Activated T-helper 17 cell treated with anti-CD3 and anti-CD28 coated beads, Interleukin-2, amount 50 U/mL, for 72 hours (primary cell): ENCODE measurements around the gene PSMA8. TPM values are rescaled to one million over a fixed set of nuclear protein-coding genes. Genes with fewer than 3 reads are reported as not detected.
A peak's percentile ranks its signal among the peaks of the same experiment; 100 is the strongest.
"Not testable (repeated sequence)": the region's sequence is repeated elsewhere in the genome, so short reads cannot be mapped to it uniquely, and the experiment has no call there.

Experiments used
- ATAC-seq: fragments of 150-1000 bp; cut with Tn5 transposase; replicated peaks from 2 replicates; pipeline ENCODE4 v1.10.0; 2021; ENCODE audit warnings: mild to moderate bottlenecking, moderate library complexity
- H3K27ac Mint-ChIP-seq: one replicate; pipeline ENCODE4 v1.8.0; 2022; ENCODE audit warnings: mixed read lengths
- H3K27me3 Mint-ChIP-seq: one replicate; pipeline ENCODE4 v1.8.0; 2022; ENCODE audit warnings: mixed read lengths
- H3K36me3 Mint-ChIP-seq: one replicate; pipeline ENCODE4 v1.8.0; 2022; ENCODE audit warnings: low read depth, mild to moderate bottlenecking, mixed read lengths
- H3K4me1 Mint-ChIP-seq: one replicate; pipeline ENCODE4 v1.8.0; 2022; ENCODE audit warnings: mixed read lengths
- H3K4me3 Mint-ChIP-seq: one replicate; pipeline ENCODE4 v1.8.0; 2022; ENCODE audit warnings: mild to moderate bottlenecking, mixed read lengths
- H3K9me3 Mint-ChIP-seq: one replicate; pipeline ENCODE4 v1.8.0; 2022; ENCODE audit warnings: mixed read lengths
- total RNA-seq, 2 donors: library from RNA; stranded (reverse); gene quantifications; one replicate each; pipeline ENCODE4 v1.2.3, GENCODE V29; 2022

PSMA8 gene
- total RNA-seq, 2 donors from 2014 or later: 0.58 TPM; not detected in 1

DNA sequence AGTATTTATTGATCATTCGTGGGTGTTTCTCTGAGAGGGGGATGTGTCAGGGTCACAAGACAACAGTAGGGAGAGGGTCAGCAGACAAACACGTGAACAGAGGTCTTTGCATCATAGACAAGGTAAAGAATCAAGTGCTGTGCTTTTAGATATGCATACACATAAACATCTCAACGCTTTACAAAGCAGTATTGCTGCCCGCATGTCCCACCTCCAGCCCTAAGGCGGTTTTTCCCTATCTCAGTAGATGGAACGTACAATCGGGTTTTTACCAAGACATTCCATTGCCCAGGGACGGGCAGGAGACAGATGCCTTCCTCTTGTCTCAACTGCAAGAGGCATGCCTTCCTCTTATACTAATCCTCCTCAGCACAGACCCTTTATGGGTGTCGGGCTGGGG is 68.3 kb downstream of the PSMA8 start:
- ATAC-seq, H3K9me3 Mint-ChIP-seq, H3K27me3 Mint-ChIP-seq, H3K4me3 Mint-ChIP-seq, H3K4me1 Mint-ChIP-seq, H3K27ac Mint-ChIP-seq, H3K36me3 Mint-ChIP-seq: not testable (repeated sequence)

DNA sequence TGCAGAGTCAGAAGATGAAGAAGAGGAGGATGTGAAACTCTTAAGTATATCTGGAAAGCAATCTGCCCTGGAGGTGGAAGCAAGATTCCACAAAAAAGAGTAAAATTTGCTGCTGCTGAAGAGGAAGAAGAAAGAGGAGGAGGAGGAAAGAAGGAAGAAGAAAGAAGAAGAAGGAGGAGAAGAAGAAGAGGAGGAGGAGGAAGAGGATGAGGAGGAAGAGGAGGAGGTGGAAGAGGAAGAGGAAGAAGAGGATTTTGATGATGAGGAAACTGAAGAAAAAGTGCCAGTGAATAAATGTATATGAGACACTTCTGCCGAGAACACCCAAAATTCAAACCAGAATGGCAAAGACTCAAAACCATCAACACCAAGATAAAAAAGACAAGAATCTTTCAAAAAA is 71.6 kb downstream of the PSMA8 start:
- H3K27me3 Mint-ChIP-seq: no peaks in the 10 kb centered on the region
- H3K9me3 Mint-ChIP-seq: no peaks in the 10 kb centered on the region
- no peak overlapping the region for H3K27ac Mint-ChIP-seq
- no peak for ATAC-seq
- H3K36me3 Mint-ChIP-seq: no peaks in the 10 kb centered on the region
- no peak overlapping the region for H3K4me3 Mint-ChIP-seq
- no peaks in the 10 kb centered on the region for H3K4me1 Mint-ChIP-seq

DNA sequence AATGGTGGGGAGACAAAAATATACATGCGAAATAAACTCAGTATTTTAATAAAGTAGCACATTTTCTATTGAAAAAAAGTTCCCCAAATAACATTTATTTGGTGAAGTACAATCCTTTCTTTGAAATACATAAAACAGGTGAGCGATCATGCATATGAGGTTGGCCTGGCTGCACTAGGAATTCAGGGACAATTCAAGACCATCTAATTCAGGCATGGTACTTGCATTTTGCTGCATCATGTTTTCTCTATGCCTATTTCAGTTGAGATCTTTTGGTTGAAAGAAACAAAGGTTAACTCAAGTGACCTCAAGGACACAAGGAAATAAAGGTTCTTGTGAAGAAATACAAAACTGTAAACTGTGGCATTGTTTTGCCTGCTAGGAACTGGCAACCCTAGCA is 72.8 kb downstream of the PSMA8 start:
- H3K4me3 Mint-ChIP-seq: no peak overlapping the region
- H3K27ac Mint-ChIP-seq: no peak overlapping the region

GRCh38 chr18:26207937-26208336 is 74.3 kb downstream of the PSMA8 start:
- Mint-ChIP-seq H3K27me3 (no peaks in the 10 kb centered on the region), H3K36me3 (no peaks in the 10 kb centered on the region), H3K4me1 (no peaks in the 10 kb centered on the region), H3K27ac (no peak overlapping the region), H3K4me3 (no peak overlapping the region), H3K9me3 (no peaks in the 10 kb centered on the region)
- no peak for ATAC-seq

More for the DNA sequence above, 72.8 kb downstream of the PSMA8 start:
- Mint-ChIP-seq H3K36me3 (no peaks in the 10 kb centered on the region), H3K4me1 (no peaks in the 10 kb centered on the region), H3K9me3 (no peaks in the 10 kb centered on the region), H3K27me3 (no peaks in the 10 kb centered on the region)
- no peak for ATAC-seq

DNA sequence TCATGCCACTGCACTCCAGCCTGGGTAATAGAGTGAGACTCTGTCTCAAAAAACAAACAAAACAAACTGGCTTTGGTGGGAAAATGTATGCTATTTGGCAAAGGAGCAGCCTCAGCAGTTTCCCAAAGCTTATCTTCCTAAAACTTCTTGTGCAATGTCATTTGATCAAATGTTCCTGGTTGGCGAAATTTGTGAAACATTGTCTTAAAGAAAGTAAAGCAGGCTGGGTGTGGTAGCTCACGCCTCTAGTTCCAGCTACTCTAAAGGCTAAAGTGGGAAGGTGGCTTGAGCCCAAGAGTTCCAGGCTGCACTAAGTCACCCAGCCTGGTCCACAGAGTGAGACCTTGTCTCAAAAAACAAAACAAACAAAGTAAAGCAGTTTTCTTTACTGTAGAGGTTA is 75.3 kb downstream of the PSMA8 start:
- Mint-ChIP-seq H3K27me3 (no peaks in the 10 kb centered on the region), H3K36me3 (no peaks in the 10 kb centered on the region), H3K27ac (no peak overlapping the region), H3K9me3 (no peaks in the 10 kb centered on the region), H3K4me3 (no peak overlapping the region), H3K4me1 (no peaks in the 10 kb centered on the region)
- ATAC-seq: no peak

DNA sequence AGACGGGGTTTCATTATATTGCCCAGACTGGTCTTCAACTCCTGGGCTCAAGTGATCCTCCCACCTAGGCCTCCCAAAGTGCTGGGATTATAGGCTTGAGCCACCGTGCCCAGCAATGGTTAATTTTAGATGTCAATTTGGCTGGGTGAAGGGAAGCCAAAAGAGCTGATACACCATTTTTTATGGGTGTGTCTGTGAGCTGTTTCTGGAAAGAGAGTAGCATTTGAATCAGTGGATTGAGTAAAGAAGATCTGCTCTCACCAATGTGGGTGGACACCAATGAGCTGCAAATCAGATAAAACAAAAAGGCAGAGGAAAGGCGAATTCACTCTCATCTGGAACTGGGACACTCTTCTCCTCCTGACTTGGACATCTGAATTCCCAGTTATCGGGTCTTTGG is 76.5 kb downstream of the PSMA8 start:
- peaks cover 5% of the 10 kb centered on the region for H3K4me1 Mint-ChIP-seq
- H3K9me3 Mint-ChIP-seq: no peaks in the 10 kb centered on the region

DNA sequence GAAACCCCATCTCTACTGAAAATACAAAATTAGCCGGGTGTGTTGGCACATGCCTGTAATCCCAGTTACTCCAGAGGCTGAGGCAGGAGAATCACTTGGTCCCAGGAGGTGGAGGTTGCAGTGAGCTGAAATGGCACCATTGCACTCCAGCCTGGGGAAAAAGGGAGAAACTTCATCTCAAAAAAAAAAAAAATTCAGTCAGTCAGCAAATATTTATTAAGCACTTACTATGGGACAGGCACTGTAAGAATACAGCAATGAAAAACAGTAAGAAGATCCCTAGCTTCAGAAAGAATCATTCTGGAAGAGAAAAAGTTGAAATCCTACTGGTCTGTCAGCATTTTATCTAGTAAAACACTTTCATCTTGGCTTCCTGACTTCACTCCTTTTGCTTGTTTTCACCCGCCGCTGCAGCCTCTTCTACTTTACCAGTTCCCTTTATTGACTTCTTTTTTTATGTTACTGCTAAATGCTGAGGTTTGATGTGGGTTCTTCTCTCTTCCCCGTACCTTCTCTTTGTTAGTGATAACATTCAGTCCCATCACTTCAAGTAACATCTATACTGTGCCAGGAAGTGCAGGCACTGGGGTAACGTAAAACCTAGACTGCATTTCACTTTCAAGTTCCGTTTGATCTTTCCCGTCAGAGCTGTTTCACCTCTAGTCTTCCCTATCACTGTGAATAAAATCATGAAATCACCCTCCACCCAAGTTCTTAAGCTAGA is 81.7 kb downstream of the PSMA8 start:
- no peaks in the 10 kb centered on the region for H3K36me3 Mint-ChIP-seq
- peak overlapping the region; percentile 65 for H3K4me3 Mint-ChIP-seq
- peak; percentile 97 for ATAC-seq

More for the DNA sequence above, 76.5 kb downstream of the PSMA8 start:
- Mint-ChIP-seq H3K4me3 (no peak overlapping the region), H3K27ac (no peak overlapping the region), H3K27me3 (no peaks in the 10 kb centered on the region), H3K36me3 (no peaks in the 10 kb centered on the region)
- ATAC-seq: no peak

GRCh38 chr18:26225022-26225693 is 91.5 kb downstream of the PSMA8 start:
- Mint-ChIP-seq H3K36me3 (no peaks in the 10 kb centered on the region), H3K9me3 (no peaks in the 10 kb centered on the region), H3K27ac (peak overlapping the region; percentile 87), H3K4me3 (peak overlapping the region; percentile 94), H3K27me3 (no peaks in the 10 kb centered on the region), H3K4me1 (peaks cover 19% of the 10 kb centered on the region)
- no peak for ATAC-seq

More for the DNA sequence above, 81.7 kb downstream of the PSMA8 start:
- Mint-ChIP-seq H3K27me3 (no peaks in the 10 kb centered on the region), H3K9me3 (no peaks in the 10 kb centered on the region), H3K4me1 (peaks cover 11% of the 10 kb centered on the region), H3K27ac (peak overlapping the region; percentile 39)

DNA sequence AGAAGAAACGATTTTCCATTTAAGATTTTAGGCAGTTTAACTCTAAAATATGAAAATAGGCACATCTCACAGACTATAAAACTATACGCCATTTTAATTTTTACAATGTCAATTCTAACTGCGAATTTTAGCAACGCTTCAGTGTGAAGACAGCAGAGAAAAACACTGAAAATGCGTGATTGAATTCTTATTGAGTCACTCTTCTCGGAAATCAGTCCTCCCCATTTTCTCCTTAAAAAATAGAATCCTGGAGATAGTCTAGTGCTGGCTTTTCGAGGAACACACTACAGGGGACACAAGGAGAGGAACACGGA is 92.2 kb downstream of the PSMA8 start:
- peak; percentile 37 for ATAC-seq
- Mint-ChIP-seq H3K27me3 (no peaks in the 10 kb centered on the region), H3K9me3 (no peaks in the 10 kb centered on the region), H3K27ac (peak overlapping the region; percentile 87), H3K4me1 (peaks cover 25% of the 10 kb centered on the region), H3K36me3 (no peaks in the 10 kb centered on the region), H3K4me3 (peak overlapping the region; percentile 94)

DNA sequence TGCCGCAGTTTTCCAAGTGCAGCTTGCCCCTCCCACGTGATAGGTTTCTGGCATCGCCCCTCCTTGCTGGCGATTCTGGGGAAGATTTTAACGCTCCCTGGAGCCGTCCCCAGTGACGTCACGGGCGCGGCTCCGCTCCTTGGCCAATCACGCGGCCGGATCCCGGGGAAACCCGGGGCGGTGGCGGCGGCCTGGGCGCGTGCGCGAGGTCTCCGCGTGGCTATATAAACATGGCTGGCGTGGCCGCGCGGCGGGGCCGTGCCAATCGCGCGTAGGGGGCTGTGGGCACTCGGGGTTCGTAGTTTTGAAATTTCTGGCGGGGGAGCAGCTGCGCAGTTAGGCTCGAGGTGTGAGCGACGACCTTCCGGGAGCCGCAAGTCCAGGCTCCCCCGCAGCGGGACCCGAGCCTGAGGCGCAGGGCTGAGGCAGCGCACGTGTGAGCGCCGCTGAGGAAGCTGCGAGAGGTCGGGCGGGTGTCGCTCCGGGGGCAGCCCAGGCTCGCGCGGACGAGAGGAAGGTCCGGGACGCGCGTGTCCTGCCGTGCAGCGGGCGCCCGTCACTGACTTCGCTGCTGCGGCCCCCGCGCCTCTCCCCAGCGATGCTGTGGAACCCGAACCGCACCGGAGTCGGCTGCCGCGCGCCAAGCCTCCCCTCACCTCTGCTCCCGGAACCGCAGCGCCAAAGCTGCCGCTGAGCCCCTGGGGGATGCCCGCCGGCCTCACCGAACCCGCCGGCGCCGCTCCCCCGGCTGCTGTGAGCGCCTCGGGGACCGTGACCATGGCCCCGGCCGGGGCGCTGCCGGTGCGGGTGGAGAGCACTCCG is 92.8 kb downstream of the PSMA8 start, which contains the start of gene TAF4B:
TSS of gene TAF4B (plus strand) at position 217 of the 822 bp plus-strand sequence. CDS start at position 706, 489 bp downstream.
- peak; percentile 94 for ATAC-seq
- Mint-ChIP-seq H3K36me3 (no peaks in the 10 kb centered on the region), H3K27ac (peak within 1 kb of the TSS; percentile 87), H3K27me3 (no peaks in the 10 kb centered on the region), H3K9me3 (no peaks in the 10 kb centered on the region), H3K4me1 (peaks cover 25% of the 10 kb centered on the region), H3K4me3 (peak within 1 kb of the TSS; percentile 94)

DNA sequence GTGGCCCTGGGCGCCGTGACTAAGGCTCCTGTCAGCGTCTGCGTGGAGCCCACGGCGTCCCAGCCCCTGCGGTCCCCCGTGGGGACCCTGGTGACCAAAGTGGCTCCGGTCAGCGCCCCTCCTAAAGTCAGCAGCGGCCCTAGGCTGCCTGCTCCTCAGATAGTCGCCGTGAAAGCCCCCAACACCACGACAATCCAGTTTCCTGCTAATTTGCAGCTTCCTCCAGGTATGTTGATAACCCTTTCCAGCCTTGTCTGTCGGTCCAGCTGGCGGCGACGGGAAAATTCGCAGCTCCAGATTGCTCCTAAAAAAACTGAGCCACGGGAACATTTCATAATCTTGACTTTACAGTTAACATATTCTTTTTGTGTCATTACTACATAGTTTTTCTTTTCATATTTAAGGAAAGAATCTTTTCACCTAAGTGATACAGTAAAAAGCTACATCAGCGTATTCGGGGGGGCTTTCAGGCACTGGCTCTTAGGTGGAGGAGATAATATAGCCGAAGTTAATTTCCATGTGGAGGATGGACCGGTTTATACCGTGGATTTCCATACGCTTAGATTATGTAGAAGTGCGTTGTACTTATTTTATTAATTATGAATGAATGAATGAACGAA is 93.5 kb downstream of the PSMA8 start:
- no peaks in the 10 kb centered on the region for H3K27me3 Mint-ChIP-seq
- H3K36me3 Mint-ChIP-seq: no peaks in the 10 kb centered on the region
- peaks cover 25% of the 10 kb centered on the region for H3K4me1 Mint-ChIP-seq
- peak overlapping the region; percentile 94 for H3K4me3 Mint-ChIP-seq
- no peak for ATAC-seq
- H3K27ac Mint-ChIP-seq: peak overlapping the region; percentile 75
- H3K9me3 Mint-ChIP-seq: no peaks in the 10 kb centered on the region

GRCh38 chr18:26228562-26229260 is 95.0 kb downstream of the PSMA8 start:
- peak; percentile 27 for ATAC-seq
- Mint-ChIP-seq H3K4me3 (peak overlapping the region; percentile 94), H3K27me3 (no peaks in the 10 kb centered on the region), H3K4me1 (peaks cover 31% of the 10 kb centered on the region), H3K27ac (peak overlapping the region; percentile 75), H3K36me3 (no peaks in the 10 kb centered on the region), H3K9me3 (no peaks in the 10 kb centered on the region)

GRCh38 chr18:26230497-26230896 is 96.8 kb downstream of the PSMA8 start:
- Mint-ChIP-seq H3K4me1 (peaks cover 34% of the 10 kb centered on the region), H3K9me3 (no peaks in the 10 kb centered on the region), H3K27me3 (no peaks in the 10 kb centered on the region), H3K36me3 (no peaks in the 10 kb centered on the region), H3K4me3 (no peak overlapping the region), H3K27ac (no peak overlapping the region)
- ATAC-seq: no peak

DNA sequence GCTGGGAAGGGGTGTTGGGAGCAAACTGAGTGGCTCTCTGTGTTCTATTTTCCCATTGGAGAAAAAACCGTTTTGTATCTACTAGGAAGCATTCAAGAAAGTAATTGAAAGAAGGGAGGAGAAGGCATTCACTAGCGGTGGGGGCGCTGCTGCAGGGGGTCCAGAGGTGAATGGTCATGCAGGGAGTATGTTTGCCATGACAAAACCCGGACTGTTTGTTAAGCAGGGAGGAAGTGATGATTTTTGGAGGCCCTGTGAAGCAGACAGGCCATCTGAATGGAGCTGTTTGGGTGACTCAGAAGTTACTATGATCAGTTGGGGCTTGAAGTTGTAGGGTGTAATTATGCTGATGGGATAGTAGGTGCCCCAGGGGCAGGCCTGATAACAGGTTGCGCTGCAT is 99.5 kb downstream of the PSMA8 start:
- Mint-ChIP-seq H3K36me3 (no peaks in the 10 kb centered on the region), H3K27me3 (no peaks in the 10 kb centered on the region), H3K4me1 (peaks cover 25% of the 10 kb centered on the region), H3K27ac (no peak overlapping the region), H3K9me3 (no peaks in the 10 kb centered on the region), H3K4me3 (no peak overlapping the region)
- ATAC-seq: no peak
